Transverse colon (tissue), 4 donors: ENCODE data around the gene TRIOBP. TPM values are rescaled to one million over a fixed set of nuclear protein-coding genes. Genes with fewer than 3 reads are reported as not detected.

Source experiments
- DNase-seq: peaks from one replicate; pipeline ENCODE4 v3.0.0-alpha.2; 2019
- H3K27ac ChIP-seq, 4 donors: fragments of 200-600 bp; sonication (generic); 2 replicates each; pipeline ENCODE4 v1.5.1; 2016 to 2018; ENCODE audit warnings: inconsistent platforms in 4 of 4
- H3K27me3 ChIP-seq: fragments of 200-600 bp; sonication (generic); 2 replicates; pipeline ENCODE4 v1.5.1; 2017; ENCODE audit warnings: inconsistent platforms
- H3K36me3 ChIP-seq, 4 donors: fragments of 200-600 bp; sonication (generic); 2 replicates each; pipeline ENCODE4 v1.5.1; 2017 to 2019; ENCODE audit warnings: inconsistent platforms in 4 of 4
- H3K4me1 ChIP-seq, 4 donors: fragments of 200-600 bp; sonication (generic); 2 replicates each; pipeline ENCODE4 v1.5.1; 2017 to 2020; ENCODE audit warnings: inconsistent platforms in 4 of 4
- H3K4me3 ChIP-seq, 4 donors: fragments of 200-600 bp; sonication (generic); 1 replicate in 1 of 4; 2 replicates in 3 of 4; pipeline versions ENCODE4 v1.5.1 to v1.6.1; 2017 to 2019; ENCODE audit warnings: inconsistent platforms in 4 of 4
- H3K9me3 ChIP-seq, 2 donors: fragments of 200-600 bp; sonication (generic); 2 replicates each; pipeline ENCODE4 v1.5.1; 2017 to 2019; ENCODE audit warnings: inconsistent platforms in 2 of 2
- CTCF ChIP-seq, 5 experiments: fragments of 200-600 bp in 3 of 5; fragments of 450-650 bp in 2 of 5; sonication (generic) in 3 of 5; IDR thresholded peaks; 1 replicate in 2 of 5; 2 replicates in 3 of 5; pipeline ENCODE4 v1.5.1; 2016 to 2017; ENCODE audit warnings: antibody characterized with exemption in 5 of 5, inconsistent platforms in 3 of 5, mild to moderate bottlenecking in 2 of 5, moderate library complexity in 1 of 5
- EP300 ChIP-seq: sonication (generic); formaldehyde crosslinking; IDR thresholded peaks from one replicate; pipeline ENCODE4 v1.6.1; 2017; ENCODE audit warnings: antibody characterized with exemption, low read depth
- POLR2A ChIP-seq: fragments of 450-650 bp; IDR thresholded peaks from one replicate; pipeline ENCODE4 v1.6.1; 2016; ENCODE audit warnings: antibody characterized with exemption, mild to moderate bottlenecking, moderate library complexity
- POLR2AphosphoS5 ChIP-seq, 3 donors: sonication (generic); formaldehyde crosslinking; IDR thresholded peaks; one replicate each; pipeline ENCODE4 v1.6.1; 2016; ENCODE audit warnings: antibody characterized with exemption in 3 of 3
- WGBS, 2 donors: methylation state at CpG; one replicate each; pipeline ENCODE4 v1.1.5; 2018; ENCODE audit warnings: low coverage in 1 of 2; 5-methylcytosine and 5-hydroxymethylcytosine counted together
- in situ Hi-C, 4 donors: fragments of 200-750 bp; cut with MboI; loops; one replicate each; pipeline versions ENCODE4 v1.15.0 to v1.15.1; 2017; ENCODE audit warnings: low sequenced_read_pairs in 3 of 4, low pct_ligation_motif_present in 1 of 4, low pct_unique_long_range_greater_than_20kb in 1 of 4
- intact Hi-C: fragments of 100-400 bp; cut with DNase I; formaldehyde crosslinking; loops from one replicate; pipeline ENCODE4 v1.15.1; 2023; ENCODE audit warnings: low total_unique reads
- total RNA-seq, 4 donors: library from RNA; depleted of rRNA; stranded (reverse); fragments of >200 nt; gene quantifications; one replicate each; pipeline ENCODE4 v1.1.0, GENCODE V29; 2016

The TRIOBP gene
- total RNA-seq, 4 donors from 2014 or later: 121 to 265 (median 129) TPM

GRCh38 chr22:37753746-37754145 lies 56.9 kb downstream of the TRIOBP start:
- Histone ChIP-seq H3K27ac (peak overlapping the region; percentile 92 to 98 (median 96)), H3K27me3 (no peaks in the 10 kb centered on the region), H3K36me3 (peaks cover 0 to 40% (median 6%) of the 10 kb centered on the region in 4 donors), H3K9me3 (no peaks in the 10 kb centered on the region), H3K4me3 (no peak overlapping the region), H3K4me1 (peaks cover 41 to 52% (median 44%) of the 10 kb centered on the region in 4 donors)
- TF ChIP-seq CTCF (IDR thresholded peaks at IDR 0.05): no peak
- TF ChIP-seq POLR2A: no peak
- no peak for TF ChIP-seq POLR2AphosphoS5 (IDR thresholded peaks at IDR 0.05)
- TF ChIP-seq EP300: no peak
- in situ Hi-C loops: no loop called here
- intact Hi-C loops: no loop called here
- WGBS, 2 donors: 86% methylated on average over 10 of the region's 10 CpGs; no CpG with 5 or more reads in 1 of the 2 donors
- no peak for DNase-seq

- Histone ChIP-seq H3K36me3 (peaks cover 0 to 57% (median 11%) of the 10 kb centered on the region in 4 donors), H3K9me3 (no peaks in the 10 kb centered on the region), H3K27me3 (no peaks in the 10 kb centered on the region), H3K4me3 (no peak overlapping the region), H3K4me1 (peaks cover 8 to 14% (median 13%) of the 10 kb centered on the region in 4 donors), H3K27ac (no peak overlapping the region)
- 98% methylated on average over 24 of the region's 27 CpGs; no CpG with 5 or more reads in 1 of the 2 donors for WGBS, 2 donors
- intact Hi-C loops: no loop called here
- TF ChIP-seq EP300 (no peak), POLR2A (no peak), POLR2AphosphoS5 (IDR thresholded peaks at IDR 0.05) (no peak), CTCF (IDR thresholded peaks at IDR 0.05) (no peak)
- no peak for DNase-seq
- in situ Hi-C loops: no loop called here
These were observed 60.8 kb downstream of the TRIOBP start for GRCh38 chr22:37757663-37758062.

- intact Hi-C loops (no loop called here), in situ Hi-C loops (no loop called here)
- Histone ChIP-seq H3K27ac (no peak overlapping the region), H3K4me1 (peaks cover 0 to 3% (median 3%) of the 10 kb centered on the region in 4 donors), H3K4me3 (no peak overlapping the region), H3K36me3 (peaks cover 0 to 57% (median 11%) of the 10 kb centered on the region in 4 donors), H3K27me3 (no peaks in the 10 kb centered on the region), H3K9me3 (no peaks in the 10 kb centered on the region)
- DNase-seq: no peak
- 85 to 86% methylated on average over 1 to 10 of the region's 10 CpGs for WGBS, 2 donors
- no peak for TF ChIP-seq CTCF (IDR thresholded peaks at IDR 0.05)
- no peak for TF ChIP-seq EP300
- TF ChIP-seq POLR2A: no peak
- TF ChIP-seq POLR2AphosphoS5 (IDR thresholded peaks at IDR 0.05): no peak
These were observed 61.8 kb downstream of the TRIOBP start for GRCh38 chr22:37758694-37759093.

GRCh38 chr22:37759281-37759680 lies 62.4 kb downstream of the TRIOBP start:
- in situ Hi-C loops: no loop called here
- intact Hi-C loops: no loop called here
- 94% methylated on average over 11 of the region's 11 CpGs; no CpG with 5 or more reads in 1 of the 2 donors for WGBS, 2 donors

More at GRCh38 chr22:37759281-37759680, 62.4 kb downstream of the TRIOBP start:
- TF ChIP-seq POLR2AphosphoS5 (IDR thresholded peaks at IDR 0.05): no peak
- no peak for TF ChIP-seq EP300
- no peak for TF ChIP-seq POLR2A
- no peak for TF ChIP-seq CTCF (IDR thresholded peaks at IDR 0.05)
- Histone ChIP-seq H3K27me3 (no peaks in the 10 kb centered on the region), H3K4me3 (no peak overlapping the region), H3K4me1 (no peaks in the 10 kb centered on the region), H3K36me3 (peaks cover 0 to 57% (median 11%) of the 10 kb centered on the region in 4 donors), H3K27ac (no peak overlapping the region), H3K9me3 (no peaks in the 10 kb centered on the region)
- DNase-seq: no peak
